Neural cell (in vitro differentiated cells): ENCODE data around the gene TBC1D9. TPM values are rescaled to one million over a fixed set of nuclear protein-coding genes. Genes with fewer than 3 reads are reported as not detected.

Experiments
- H2AFZ ChIP-seq: fragments of 200-600, 300-800 bp; sonication (generic), shearing (Covaris generic); 2 replicates; pipeline ENCODE4 v1.6.0; 2014; ENCODE audit warnings: low read depth, mild to moderate bottlenecking, antibody characterized with exemption, low read length, moderate library complexity
- H3F3A ChIP-seq: fragments of 200-600 bp; shearing (Covaris generic); 2 replicates; pipeline ENCODE4 v1.6.1; 2016; ENCODE audit warnings: mild to moderate bottlenecking, moderate library complexity, mixed read lengths, antibody characterized with exemption, low read length; ENCODE audit not compliant: insufficient read depth, poor library complexity, severe bottlenecking
- H3K27ac ChIP-seq: fragments of 200-600, 300-800 bp; sonication (generic), shearing (Covaris generic); 2 replicates; pipeline ENCODE4 v1.5.1; 2014; ENCODE audit warnings: mild to moderate bottlenecking, low read length, moderate library complexity
- H3K27me3 ChIP-seq: fragments of 300-800, 200-600 bp; sonication (generic), shearing (Covaris generic); 2 replicates; pipeline ENCODE4 v1.6.0; 2014; ENCODE audit warnings: mild to moderate bottlenecking, low read depth, low read length, moderate library complexity; ENCODE audit not compliant: insufficient read depth
- H3K36me3 ChIP-seq: fragments of 300-800, 200-600 bp; sonication (generic), shearing (Covaris generic); 2 replicates; pipeline ENCODE4 v1.5.1; 2014; ENCODE audit warnings: mild to moderate bottlenecking, antibody characterized with exemption, low read length, moderate library complexity; ENCODE audit not compliant: insufficient read depth
- H3K4me2 ChIP-seq: fragments of 300-800, 200-600 bp; sonication (generic), shearing (Covaris generic); 2 replicates; pipeline ENCODE4 v1.6.0; 2014; ENCODE audit warnings: mild to moderate bottlenecking, low read length
- H3K4me3 ChIP-seq: fragments of 300-800, 200-600 bp; sonication (generic), shearing (Covaris generic); 2 replicates; pipeline ENCODE4 v1.5.1; 2014; ENCODE audit warnings: mild to moderate bottlenecking, low read length, moderate library complexity
- H3K79me2 ChIP-seq: fragments of 200-600 bp; shearing (Covaris generic); replicated peaks from 2 replicates; pipeline ENCODE4 v1.6.0; 2014; ENCODE audit warnings: mild to moderate bottlenecking, low read length, moderate library complexity; ENCODE audit not compliant: insufficient read depth
- H3K9ac ChIP-seq: fragments of 300-800, 200-600 bp; sonication (generic), shearing (Covaris generic); 2 replicates; pipeline ENCODE4 v1.6.1; 2016; ENCODE audit warnings: mild to moderate bottlenecking, low read length, mixed read lengths
- H3K9me2 ChIP-seq: fragments of 200-600 bp; shearing (Covaris generic); 2 replicates; pipeline ENCODE4 v1.6.1; 2016; ENCODE audit warnings: mild to moderate bottlenecking, low read length, mixed read lengths; ENCODE audit not compliant: insufficient read depth
- H3K9me3 ChIP-seq: fragments of 200-600, 300-800 bp; sonication (generic), shearing (Covaris generic); 2 replicates; pipeline ENCODE4 v1.6.1; 2016; ENCODE audit warnings: mild to moderate bottlenecking, mixed run types, low read length, moderate library complexity, mixed read lengths
- H4K20me1 ChIP-seq: fragments of 200-600 bp; shearing (Covaris generic); 2 replicates; pipeline ENCODE4 v1.6.1; 2016; ENCODE audit warnings: mild to moderate bottlenecking, mixed run types; ENCODE audit not compliant: insufficient read depth
- EP300 ChIP-seq: fragments of 450-650 bp; conservative IDR thresholded peaks from 2 replicates; pipeline ENCODE4 v1.6.1; 2014; ENCODE audit warnings: antibody characterized with exemption, mild to moderate bottlenecking, moderate library complexity; ENCODE audit not compliant: poor library complexity, severe bottlenecking
- EZH2 ChIP-seq: fragments of 200-600, 300-800 bp; shearing (Covaris generic), sonication (generic); IDR thresholded peaks from 2 replicates; pipeline ENCODE4 v1.6.1; 2014; ENCODE audit warnings: antibody characterized with exemption, low read length, borderline replicate concordance, mild to moderate bottlenecking; ENCODE audit not compliant: insufficient read depth, poor library complexity, severe bottlenecking
- MXI1 ChIP-seq: fragments of 450-650 bp; conservative IDR thresholded peaks from 2 replicates; pipeline ENCODE4 v1.6.1; 2014; ENCODE audit warnings: antibody characterized with exemption, mild to moderate bottlenecking; ENCODE audit not compliant: poor library complexity, severe bottlenecking
- POLR2AphosphoS5 ChIP-seq: IDR thresholded peaks from 2 replicates; pipeline ENCODE4 v1.6.1; 2012
- RAD21 ChIP-seq: fragments of 450-650 bp; conservative IDR thresholded peaks from 2 replicates; pipeline ENCODE4 v1.6.1; 2014; ENCODE audit warnings: antibody characterized with exemption, mild to moderate bottlenecking, moderate library complexity
- SMC3 ChIP-seq: fragments of 450-650 bp; conservative IDR thresholded peaks from 2 replicates; pipeline ENCODE4 v1.6.1; 2014; ENCODE audit warnings: antibody characterized with exemption, mild to moderate bottlenecking, moderate library complexity; ENCODE audit not compliant: poor library complexity
- TAF1 ChIP-seq: IDR thresholded peaks from 2 replicates; pipeline ENCODE4 v1.6.1; 2012; ENCODE audit warnings: low read depth
- polyA plus RNA-seq: library from polyadenylated mRNA; depleted of rRNA; stranded (reverse); fragments of >200 nt; gene quantifications from 2 replicates; pipeline ENCODE4 v1.2.3, GENCODE V29; 2014
- TF ChIP-seq, protein P1 (sequence below): fragments of 450-650 bp; IDR thresholded peaks from 2 replicates; pipeline ENCODE4 v1.5.1; 2014; ENCODE audit warnings: antibody characterized with exemption, mild to moderate bottlenecking, moderate library complexity; ENCODE audit not compliant: poor library complexity, severe bottlenecking
- TF ChIP-seq, protein P2 (sequence below): IDR thresholded peaks from 2 replicates; pipeline ENCODE4 v1.6.1; 2012; ENCODE audit warnings: borderline replicate concordance

Gene TBC1D9
- polyA plus RNA-seq, 1 donor from 2014 or later: 42.8 TPM

DNA sequence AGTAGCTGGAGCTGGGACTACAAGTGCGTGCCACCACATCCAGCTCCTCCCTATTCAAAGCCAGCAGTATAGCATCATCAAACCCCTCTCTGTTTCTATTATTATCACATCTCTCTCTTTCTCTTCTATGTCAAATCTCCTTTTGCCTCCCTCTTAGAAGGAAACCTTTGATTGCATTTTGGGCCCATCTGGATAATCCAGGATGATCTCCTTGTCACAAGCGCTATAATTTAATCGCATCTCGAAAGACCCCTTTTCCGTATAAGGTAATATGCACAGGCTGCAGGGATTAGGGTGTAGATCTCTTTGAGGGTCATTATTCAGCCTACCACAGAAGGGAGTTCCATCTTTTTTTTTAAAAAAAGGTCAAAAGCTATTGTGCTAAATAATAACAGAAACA lies 46.4 kb upstream of the TBC1D9 start:
- Histone ChIP-seq H3K4me2 (no peak overlapping the region), H3K9me3 (no peaks in the 10 kb centered on the region), H3F3A (no peaks in the 10 kb centered on the region), H3K9me2 (no peaks in the 10 kb centered on the region), H3K4me3 (no peak overlapping the region), H2AFZ (no peak overlapping the region), H3K9ac (no peak overlapping the region), H3K27me3 (no peaks in the 10 kb centered on the region), H3K27ac (no peak overlapping the region), H4K20me1 (no peaks in the 10 kb centered on the region), H3K36me3 (no peaks in the 10 kb centered on the region), H3K79me2 (no peaks in the 10 kb centered on the region)
- TF ChIP-seq, protein P1, sequence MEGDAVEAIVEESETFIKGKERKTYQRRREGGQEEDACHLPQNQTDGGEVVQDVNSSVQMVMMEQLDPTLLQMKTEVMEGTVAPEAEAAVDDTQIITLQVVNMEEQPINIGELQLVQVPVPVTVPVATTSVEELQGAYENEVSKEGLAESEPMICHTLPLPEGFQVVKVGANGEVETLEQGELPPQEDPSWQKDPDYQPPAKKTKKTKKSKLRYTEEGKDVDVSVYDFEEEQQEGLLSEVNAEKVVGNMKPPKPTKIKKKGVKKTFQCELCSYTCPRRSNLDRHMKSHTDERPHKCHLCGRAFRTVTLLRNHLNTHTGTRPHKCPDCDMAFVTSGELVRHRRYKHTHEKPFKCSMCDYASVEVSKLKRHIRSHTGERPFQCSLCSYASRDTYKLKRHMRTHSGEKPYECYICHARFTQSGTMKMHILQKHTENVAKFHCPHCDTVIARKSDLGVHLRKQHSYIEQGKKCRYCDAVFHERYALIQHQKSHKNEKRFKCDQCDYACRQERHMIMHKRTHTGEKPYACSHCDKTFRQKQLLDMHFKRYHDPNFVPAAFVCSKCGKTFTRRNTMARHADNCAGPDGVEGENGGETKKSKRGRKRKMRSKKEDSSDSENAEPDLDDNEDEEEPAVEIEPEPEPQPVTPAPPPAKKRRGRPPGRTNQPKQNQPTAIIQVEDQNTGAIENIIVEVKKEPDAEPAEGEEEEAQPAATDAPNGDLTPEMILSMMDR: no peak
- TF ChIP-seq POLR2AphosphoS5: no peak
- TF ChIP-seq EZH2: no peak
- no peak for TF ChIP-seq MXI1
- TF ChIP-seq SMC3: no peak
- TF ChIP-seq, protein P2, sequence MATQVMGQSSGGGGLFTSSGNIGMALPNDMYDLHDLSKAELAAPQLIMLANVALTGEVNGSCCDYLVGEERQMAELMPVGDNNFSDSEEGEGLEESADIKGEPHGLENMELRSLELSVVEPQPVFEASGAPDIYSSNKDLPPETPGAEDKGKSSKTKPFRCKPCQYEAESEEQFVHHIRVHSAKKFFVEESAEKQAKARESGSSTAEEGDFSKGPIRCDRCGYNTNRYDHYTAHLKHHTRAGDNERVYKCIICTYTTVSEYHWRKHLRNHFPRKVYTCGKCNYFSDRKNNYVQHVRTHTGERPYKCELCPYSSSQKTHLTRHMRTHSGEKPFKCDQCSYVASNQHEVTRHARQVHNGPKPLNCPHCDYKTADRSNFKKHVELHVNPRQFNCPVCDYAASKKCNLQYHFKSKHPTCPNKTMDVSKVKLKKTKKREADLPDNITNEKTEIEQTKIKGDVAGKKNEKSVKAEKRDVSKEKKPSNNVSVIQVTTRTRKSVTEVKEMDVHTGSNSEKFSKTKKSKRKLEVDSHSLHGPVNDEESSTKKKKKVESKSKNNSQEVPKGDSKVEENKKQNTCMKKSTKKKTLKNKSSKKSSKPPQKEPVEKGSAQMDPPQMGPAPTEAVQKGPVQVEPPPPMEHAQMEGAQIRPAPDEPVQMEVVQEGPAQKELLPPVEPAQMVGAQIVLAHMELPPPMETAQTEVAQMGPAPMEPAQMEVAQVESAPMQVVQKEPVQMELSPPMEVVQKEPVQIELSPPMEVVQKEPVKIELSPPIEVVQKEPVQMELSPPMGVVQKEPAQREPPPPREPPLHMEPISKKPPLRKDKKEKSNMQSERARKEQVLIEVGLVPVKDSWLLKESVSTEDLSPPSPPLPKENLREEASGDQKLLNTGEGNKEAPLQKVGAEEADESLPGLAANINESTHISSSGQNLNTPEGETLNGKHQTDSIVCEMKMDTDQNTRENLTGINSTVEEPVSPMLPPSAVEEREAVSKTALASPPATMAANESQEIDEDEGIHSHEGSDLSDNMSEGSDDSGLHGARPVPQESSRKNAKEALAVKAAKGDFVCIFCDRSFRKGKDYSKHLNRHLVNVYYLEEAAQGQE: no peak
- no peak for TF ChIP-seq RAD21
- no peak for TF ChIP-seq TAF1
- no peak for TF ChIP-seq EP300

DNA sequence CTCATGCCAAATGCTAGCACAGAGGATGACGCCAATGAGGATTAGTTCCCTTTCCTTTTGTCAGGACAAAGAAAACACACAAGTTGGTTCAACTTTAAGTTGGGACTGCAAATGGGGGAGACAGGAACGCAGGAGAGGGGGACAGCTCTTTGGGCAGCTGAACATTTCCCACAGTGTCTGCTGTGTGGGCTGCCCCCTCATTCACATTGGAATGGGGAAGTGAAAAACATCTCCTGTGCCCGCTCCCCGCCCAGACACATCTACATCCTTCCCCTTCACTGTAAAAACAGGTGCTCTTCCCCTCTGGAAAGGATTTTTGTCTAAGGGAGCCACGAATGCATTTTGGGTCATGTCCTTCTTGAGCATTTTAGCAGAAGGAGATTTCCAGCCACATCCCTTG lies 44.5 kb upstream of the TBC1D9 start:
- Histone ChIP-seq H3K9ac (no peak overlapping the region), H4K20me1 (no peaks in the 10 kb centered on the region), H3K9me3 (no peaks in the 10 kb centered on the region), H3K4me2 (no peak overlapping the region), H3K36me3 (no peaks in the 10 kb centered on the region), H3K9me2 (no peaks in the 10 kb centered on the region), H2AFZ (no peak overlapping the region), H3K27me3 (no peaks in the 10 kb centered on the region), H3F3A (no peaks in the 10 kb centered on the region), H3K79me2 (no peaks in the 10 kb centered on the region), H3K4me3 (no peak overlapping the region), H3K27ac (no peak overlapping the region)
- TF ChIP-seq EZH2: no peak
- no peak for TF ChIP-seq SMC3
- TF ChIP-seq TAF1: no peak
- TF ChIP-seq POLR2AphosphoS5: no peak
- no peak for TF ChIP-seq EP300
- TF ChIP-seq, protein P2: no peak
- TF ChIP-seq, protein P1: no peak
- no peak for TF ChIP-seq MXI1
- TF ChIP-seq RAD21: no peak
